Hepatic stellate cell (primary cell): ENCODE results near the gene PSAPL1.

ENCODE experiments used
- DNase-seq: peaks from one replicate; pipeline ENCODE4 v3.0.0; 2011; ENCODE audit warnings: low spot score

PSAPL1 gene, protein sequence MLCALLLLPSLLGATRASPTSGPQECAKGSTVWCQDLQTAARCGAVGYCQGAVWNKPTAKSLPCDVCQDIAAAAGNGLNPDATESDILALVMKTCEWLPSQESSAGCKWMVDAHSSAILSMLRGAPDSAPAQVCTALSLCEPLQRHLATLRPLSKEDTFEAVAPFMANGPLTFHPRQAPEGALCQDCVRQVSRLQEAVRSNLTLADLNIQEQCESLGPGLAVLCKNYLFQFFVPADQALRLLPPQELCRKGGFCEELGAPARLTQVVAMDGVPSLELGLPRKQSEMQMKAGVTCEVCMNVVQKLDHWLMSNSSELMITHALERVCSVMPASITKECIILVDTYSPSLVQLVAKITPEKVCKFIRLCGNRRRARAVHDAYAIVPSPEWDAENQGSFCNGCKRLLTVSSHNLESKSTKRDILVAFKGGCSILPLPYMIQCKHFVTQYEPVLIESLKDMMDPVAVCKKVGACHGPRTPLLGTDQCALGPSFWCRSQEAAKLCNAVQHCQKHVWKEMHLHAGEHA

DNA sequence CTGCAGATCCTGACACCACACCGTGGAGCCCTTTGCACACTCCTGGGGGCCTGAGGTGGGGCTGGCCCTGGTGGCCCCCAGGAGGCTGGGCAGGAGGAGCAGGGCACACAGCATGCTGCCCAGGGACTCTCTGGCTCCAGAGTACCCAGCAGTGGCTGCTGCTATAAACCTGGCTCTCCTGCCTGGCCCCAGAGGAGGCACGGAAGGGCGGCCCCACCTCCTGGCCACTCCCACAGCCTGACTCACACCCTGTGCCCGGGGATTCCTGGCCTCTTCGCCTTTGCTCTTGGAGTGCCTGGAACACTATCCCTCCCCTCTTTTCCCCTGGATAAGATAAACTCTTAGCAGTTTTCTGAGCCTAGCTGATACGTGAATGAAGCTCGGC, at the start of gene PSAPL1:
PSAPL1 (minus strand) TSS at position 165 of the 385 bp plus-strand sequence; CDS start at position 114, 51 bp downstream.
- DNase-seq: peak; percentile 38

DNA sequence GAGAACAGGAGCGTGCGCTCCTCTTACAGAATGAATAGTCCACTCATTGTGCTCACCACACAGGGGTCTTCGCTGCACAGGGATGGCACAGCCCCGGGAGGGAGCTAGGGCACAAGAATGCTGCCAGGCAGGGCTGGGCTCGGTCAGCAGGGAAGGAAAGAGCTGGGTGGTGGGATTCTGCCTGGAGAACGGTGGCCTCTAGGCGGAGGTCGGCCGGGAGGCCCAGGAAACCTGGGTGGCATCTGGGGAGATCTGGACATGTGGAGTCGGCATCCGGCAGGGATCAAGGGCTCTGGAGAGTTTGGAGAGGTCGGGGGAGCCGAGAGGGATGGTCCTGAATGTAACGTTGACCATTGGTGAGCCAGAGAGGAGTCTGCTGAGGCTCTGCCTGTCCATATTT, 46.5 kb upstream of the PSAPL1 start:
- no peak for DNase-seq

DNA sequence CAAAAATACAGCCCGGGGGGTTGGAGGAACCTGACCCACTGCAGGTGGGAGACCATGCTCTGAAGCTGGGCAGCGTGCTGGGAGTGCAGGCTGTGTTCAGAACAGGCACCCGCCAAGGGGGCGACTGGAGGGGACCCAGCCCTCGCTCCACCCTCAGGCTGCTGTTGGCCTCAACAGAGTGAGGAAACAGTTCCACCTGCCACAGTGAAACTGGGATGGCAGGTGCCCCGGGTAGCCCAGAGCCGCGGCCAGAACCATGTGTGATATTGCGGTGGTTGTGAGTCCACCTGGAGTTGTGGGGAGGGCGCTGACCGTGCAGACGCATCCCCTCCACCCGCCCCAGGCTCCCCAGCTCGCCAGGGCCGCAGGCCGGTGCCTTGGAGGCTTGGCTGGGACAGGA, 45.7 kb upstream of the PSAPL1 start:
- DNase-seq: no peak

GRCh38 chr4:7478665-7479064, 43.9 kb upstream of the PSAPL1 start:
- DNase-seq: no peak

- no peak for DNase-seq
Observed at GRCh38 chr4:7477695-7478094, 43.0 kb upstream of the PSAPL1 start.

GRCh38 chr4:7476820-7477219, 42.1 kb upstream of the PSAPL1 start:
- no peak for DNase-seq

DNA sequence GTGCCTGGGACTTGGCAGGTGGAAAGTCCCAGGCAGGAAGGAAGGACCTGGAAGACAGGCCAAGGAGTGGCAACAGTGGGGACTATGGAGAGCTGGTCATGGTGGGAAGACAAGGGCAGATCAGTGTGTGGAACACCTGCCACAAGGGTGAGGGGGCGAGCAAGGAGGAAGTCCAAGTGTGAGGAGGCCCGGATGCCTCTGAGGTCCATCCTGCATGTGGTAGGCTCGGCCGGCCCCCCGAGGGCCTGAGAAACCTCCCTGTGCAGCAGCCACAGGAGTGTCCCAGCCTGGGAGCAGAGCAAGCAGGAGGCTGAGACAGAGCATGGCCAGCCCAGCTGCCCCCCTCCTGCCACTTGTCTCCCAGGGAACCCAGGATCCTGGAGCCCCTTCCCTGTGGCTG, 40.5 kb upstream of the PSAPL1 start:
- DNase-seq: no peak

DNA sequence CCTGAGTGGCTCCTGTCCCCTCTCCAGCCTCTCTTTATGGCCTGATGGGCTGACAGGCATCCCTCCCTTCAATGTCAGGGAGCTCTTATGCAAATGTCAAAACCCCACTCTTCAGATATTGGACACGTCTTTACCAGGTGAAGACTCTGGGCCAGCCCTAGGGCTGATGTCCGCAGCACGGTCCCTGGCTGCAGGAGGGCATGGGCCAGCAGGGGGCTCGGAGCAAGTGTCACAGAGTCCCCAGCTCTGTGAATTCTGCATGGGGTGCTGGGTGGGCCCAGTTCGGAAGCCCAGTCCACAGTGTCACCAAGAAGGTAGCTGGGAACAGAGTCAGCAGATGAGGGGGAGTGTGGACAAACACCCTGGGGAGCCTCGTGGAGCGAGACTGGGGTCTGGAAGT, 39.6 kb upstream of the PSAPL1 start:
- no peak for DNase-seq

GRCh38 chr4:7473081-7473480, 38.4 kb upstream of the PSAPL1 start:
- DNase-seq: no peak

GRCh38 chr4:7472442-7473013, 37.8 kb upstream of the PSAPL1 start:
- no peak for DNase-seq

GRCh38 chr4:7470522-7471128, 35.9 kb upstream of the PSAPL1 start:
- no peak for DNase-seq

GRCh38 chr4:7470111-7470510, 35.4 kb upstream of the PSAPL1 start:
- DNase-seq: no peak

DNA sequence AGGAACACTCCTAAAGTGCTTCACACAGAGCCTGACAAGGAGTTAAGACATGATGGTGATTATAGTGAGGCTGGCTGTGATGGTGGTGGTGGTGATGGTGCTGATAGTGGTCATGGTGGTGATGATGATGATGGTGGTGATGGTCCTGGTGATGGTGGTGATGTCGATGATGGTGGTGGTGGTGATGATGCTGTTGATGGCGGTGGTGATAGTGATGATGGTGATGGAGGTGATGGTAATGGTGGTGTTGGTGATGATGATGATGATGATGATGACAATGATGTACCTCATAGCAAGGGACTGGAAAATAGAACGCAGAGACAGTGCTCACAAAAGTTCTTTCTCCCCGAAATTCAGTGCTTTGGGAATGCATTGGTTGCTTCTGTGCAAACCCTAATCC, 34.3 kb upstream of the PSAPL1 start:
- DNase-seq: no peak

- no peak for DNase-seq
Observed at GRCh38 chr4:7467471-7467870, 32.7 kb upstream of the PSAPL1 start.

GRCh38 chr4:7466904-7467303, 32.2 kb upstream of the PSAPL1 start:
- DNase-seq: no peak

GRCh38 chr4:7466215-7466614, 31.5 kb upstream of the PSAPL1 start:
- no peak for DNase-seq

DNA sequence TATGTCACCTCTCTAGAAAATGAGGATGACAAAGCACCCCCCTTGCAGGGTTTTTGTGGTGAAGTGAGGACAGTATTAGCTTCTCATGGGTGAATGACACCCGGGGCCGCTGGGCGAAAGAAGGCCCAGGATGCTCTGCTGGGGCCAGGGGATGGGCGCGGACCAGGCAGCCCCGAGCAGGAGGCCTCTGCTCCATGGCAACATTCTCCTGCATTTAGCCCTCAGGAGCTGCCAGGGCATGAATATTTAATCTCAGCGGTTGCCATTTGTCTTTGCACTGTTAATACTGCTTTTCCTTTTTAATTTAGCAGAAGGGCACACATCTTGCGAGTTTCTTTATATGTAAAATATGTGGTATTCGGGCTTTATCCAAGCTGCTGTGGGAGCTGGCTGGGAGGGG, 30.3 kb upstream of the PSAPL1 start:
- no peak for DNase-seq

- no peak for DNase-seq
Observed at GRCh38 chr4:7464259-7464655, 29.5 kb upstream of the PSAPL1 start.

- DNase-seq: no peak
Observed at GRCh38 chr4:7463566-7464258, 29.0 kb upstream of the PSAPL1 start.

- DNase-seq: no peak
Observed at GRCh38 chr4:7462509-7462971, 27.8 kb upstream of the PSAPL1 start.

GRCh38 chr4:7461230-7461629, 26.5 kb upstream of the PSAPL1 start:
- no peak for DNase-seq

DNA sequence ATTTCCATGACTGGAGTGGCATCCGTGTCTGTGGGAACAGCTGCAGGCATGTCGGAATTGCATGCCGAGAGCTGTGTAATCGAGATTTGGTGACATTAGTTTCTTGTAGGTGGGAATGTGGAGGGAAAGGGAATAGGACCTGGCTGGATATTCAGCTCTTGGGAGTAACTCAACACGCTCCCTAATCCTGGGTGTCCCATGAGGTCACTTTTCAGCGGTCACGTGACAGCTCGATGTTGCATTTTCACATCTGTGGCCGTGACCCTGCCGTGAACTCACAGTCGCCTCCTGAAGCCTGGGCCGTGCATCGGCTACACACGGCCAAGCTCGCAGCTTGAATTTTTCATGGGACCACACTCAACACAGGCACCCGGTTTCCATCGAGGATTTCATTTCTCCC, 25.8 kb upstream of the PSAPL1 start:
- DNase-seq: no peak

DNA sequence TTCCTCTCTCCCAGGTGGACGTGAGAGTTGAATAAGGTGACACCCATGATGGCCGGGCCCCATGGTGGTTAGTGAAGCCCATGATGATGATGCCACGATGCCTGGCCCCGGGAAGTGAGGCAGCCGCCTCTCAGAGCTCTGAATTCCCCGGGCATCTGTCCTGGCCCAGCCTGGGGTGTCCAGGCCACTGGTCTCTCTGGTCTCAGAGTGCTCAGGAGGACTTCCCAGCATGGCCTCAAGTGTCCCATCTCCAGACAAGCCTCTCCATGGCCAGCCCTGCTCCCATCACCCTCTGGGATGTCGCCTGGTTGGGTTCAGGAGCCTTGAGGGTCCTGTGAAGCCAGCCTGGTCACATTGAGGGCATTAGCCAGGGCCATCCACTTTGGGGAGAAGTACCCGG, 24.7 kb upstream of the PSAPL1 start:
- DNase-seq: no peak
